GM23338 (cell line): ENCODE data around the gene OTOP2. TPM values are rescaled to one million over a fixed set of nuclear protein-coding genes. Genes with fewer than 3 reads are reported as not detected.

Experiments
- ATAC-seq: fragments of 200-7000 bp; cut with Tn5 transposase; 3 replicates; pipeline ENCODE4 v1.9.1; 2020
- DNase-seq: peaks from one replicate; pipeline ENCODE4 v3.0.0-alpha.2; 2015; ENCODE audit warnings: low spot score
- H2AFZ ChIP-seq: fragments of 200-600 bp; sonication (generic); 2 replicates; pipeline ENCODE4 v1.8.0; 2016; ENCODE audit warnings: antibody characterized with exemption, mild to moderate bottlenecking, moderate library complexity
- H3F3A ChIP-seq: fragments of 200-600 bp; sonication (generic); replicated peaks from 2 replicates; pipeline ENCODE4 v1.8.0; 2017; ENCODE audit warnings: antibody characterized with exemption, mixed run types, low read depth
- H3K27ac ChIP-seq: fragments of 200-600 bp; sonication (generic); 2 replicates; pipeline ENCODE4 v1.6.1; 2016; ENCODE audit warnings: low read depth
- H3K27me3 ChIP-seq: fragments of 200-600 bp; sonication (generic); 2 replicates; pipeline ENCODE4 v1.8.0; 2016; ENCODE audit warnings: mild to moderate bottlenecking, mixed run types, moderate library complexity; ENCODE audit not compliant: insufficient read depth
- H3K36me3 ChIP-seq: fragments of 200-600 bp; sonication (generic); 2 replicates; pipeline ENCODE4 v1.8.0; 2016; ENCODE audit warnings: mild to moderate bottlenecking; ENCODE audit not compliant: insufficient read depth
- H3K4me1 ChIP-seq: fragments of 200-600 bp; sonication (generic); 2 replicates; pipeline ENCODE4 v1.8.0; 2016; ENCODE audit warnings: mild to moderate bottlenecking, moderate library complexity; ENCODE audit not compliant: insufficient read depth
- H3K4me2 ChIP-seq: fragments of 200-600 bp; sonication (generic); 2 replicates; pipeline ENCODE4 v1.7.1; 2017; ENCODE audit warnings: mixed run types
- H3K4me3 ChIP-seq: fragments of 200-600 bp; sonication (generic); 2 replicates; pipeline ENCODE4 v1.6.1; 2016; ENCODE audit warnings: mixed run types
- H3K79me2 ChIP-seq: fragments of 200-600 bp; sonication (generic); replicated peaks from 2 replicates; pipeline ENCODE4 v1.8.0; 2017; ENCODE audit warnings: mild to moderate bottlenecking; ENCODE audit not compliant: insufficient read depth
- H3K9me2 ChIP-seq: fragments of 200-600 bp; sonication (generic); 2 replicates; pipeline ENCODE4 v1.8.0; 2017; ENCODE audit not compliant: insufficient read depth
- H4K20me1 ChIP-seq: fragments of 200-600 bp; sonication (generic); replicated peaks from 2 replicates; pipeline ENCODE4 v1.8.0; 2017; ENCODE audit warnings: mild to moderate bottlenecking; ENCODE audit not compliant: insufficient read depth
- H3K27ac Mint-ChIP-seq: 2 replicates; pipeline ENCODE4 v1.8.0; 2020; ENCODE audit warnings: inconsistent platforms, mild to moderate bottlenecking, moderate library complexity, mixed read lengths
- H3K27me3 Mint-ChIP-seq: 3 replicates; pipeline ENCODE4 v1.8.0; 2022; ENCODE audit warnings: low read depth, mild to moderate bottlenecking, moderate library complexity, mixed read lengths, inconsistent platforms; ENCODE audit not compliant: insufficient read depth, poor library complexity
- H3K36me3 Mint-ChIP-seq: 3 replicates; pipeline ENCODE4 v1.8.0; 2021; ENCODE audit warnings: low read depth, mild to moderate bottlenecking, inconsistent platforms, moderate library complexity, mixed read lengths
- H3K4me1 Mint-ChIP-seq: 3 replicates; pipeline ENCODE4 v1.8.0; 2020; ENCODE audit warnings: mild to moderate bottlenecking, inconsistent platforms, mixed read lengths
- H3K4me3 Mint-ChIP-seq: 3 replicates; pipeline ENCODE4 v1.8.0; 2021; ENCODE audit warnings: moderate library complexity, mild to moderate bottlenecking, inconsistent platforms, mixed read lengths
- H3K9me3 Mint-ChIP-seq: 3 replicates; pipeline ENCODE4 v1.8.0; 2020; ENCODE audit warnings: moderate library complexity, mild to moderate bottlenecking, inconsistent platforms, mixed read lengths
- JUNB ChIP-seq: IDR thresholded peaks from one replicate; pipeline ENCODE4 v1.6.1; 2016; ENCODE audit warnings: antibody characterized with exemption; ENCODE audit not compliant: unreplicated experiment
- polyA plus RNA-seq: library from polyadenylated mRNA; unstranded; fragments of >200 nt; fragmentation: Nextera tagmentation; extraction: Ambion mirVana; gene quantifications from 2 replicates; pipeline ENCODE4 v1.2.1, GENCODE V29; 2016
- total RNA-seq: library from RNA; depleted of rRNA; stranded (reverse); fragments of >200 nt; shearing (Covaris generic); gene quantifications from 2 replicates; pipeline ENCODE4 v1.2.3, GENCODE V29; 2014
- TF ChIP-seq, protein P1 (sequence below), 2 experiments: fragments of 200-600 bp in 1 of 2; sonication (generic) in 1 of 2; conservative IDR thresholded peaks; 2 replicates each; pipeline versions ENCODE4 v1.5.1 to v1.6.1; 2016 to 2017; ENCODE audit warnings: antibody characterized with exemption in 2 of 2, low read depth in 2 of 2, mild to moderate bottlenecking in 2 of 2, moderate library complexity in 1 of 2

OTOP2 gene
- total and polyA plus RNA-seq, 2 experiments from 2014 or later = not detected

DNA sequence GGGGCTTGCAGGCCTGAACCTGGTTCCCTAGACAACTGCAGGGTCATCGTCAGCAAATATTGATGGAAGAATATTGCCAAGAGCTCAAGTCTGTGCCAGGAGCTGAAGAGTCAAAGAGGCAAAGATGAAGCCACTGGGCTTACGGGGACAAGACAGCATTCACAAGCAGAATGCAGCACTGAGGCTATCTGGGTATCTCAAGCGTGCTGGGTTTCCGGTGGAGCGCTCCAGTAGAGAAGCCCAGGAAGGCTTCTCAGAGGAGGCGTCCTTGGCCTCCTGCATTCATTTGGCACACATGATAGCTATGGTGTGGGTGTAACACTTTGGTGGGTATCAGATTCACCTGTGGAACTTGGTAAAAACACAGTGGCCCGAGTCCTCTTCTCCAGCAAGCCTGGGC is 33.5 kb upstream of the OTOP2 start:
- Histone ChIP-seq H3F3A (no peaks in the 10 kb centered on the region), H3K4me3 (no peak overlapping the region), H2AFZ (no peak overlapping the region), H3K79me2 (no peaks in the 10 kb centered on the region), H3K4me2 (no peak overlapping the region), H3K4me1 (0 out of 2 replicates have a peak, but pooled peaks cover 3% of the 10 kb centered on the region), H3K27me3 (peaks cover 46% of the 10 kb centered on the region), H3K9me2 (no peaks in the 10 kb centered on the region), H3K27ac (no peak overlapping the region), H4K20me1 (no peaks in the 10 kb centered on the region), H3K36me3 (no peaks in the 10 kb centered on the region)
- DNase-seq (no peak), ATAC-seq (no peak)
- Mint-ChIP-seq H3K36me3 (no peaks in the 10 kb centered on the region), H3K9me3 (no peaks in the 10 kb centered on the region), H3K27me3 (peaks cover 48% of the 10 kb centered on the region), H3K27ac (no peak overlapping the region), H3K4me3 (no peak overlapping the region), H3K4me1 (peaks cover 13% of the 10 kb centered on the region; the same call in 2 of the 3 replicates)
- TF ChIP-seq, protein P1, sequence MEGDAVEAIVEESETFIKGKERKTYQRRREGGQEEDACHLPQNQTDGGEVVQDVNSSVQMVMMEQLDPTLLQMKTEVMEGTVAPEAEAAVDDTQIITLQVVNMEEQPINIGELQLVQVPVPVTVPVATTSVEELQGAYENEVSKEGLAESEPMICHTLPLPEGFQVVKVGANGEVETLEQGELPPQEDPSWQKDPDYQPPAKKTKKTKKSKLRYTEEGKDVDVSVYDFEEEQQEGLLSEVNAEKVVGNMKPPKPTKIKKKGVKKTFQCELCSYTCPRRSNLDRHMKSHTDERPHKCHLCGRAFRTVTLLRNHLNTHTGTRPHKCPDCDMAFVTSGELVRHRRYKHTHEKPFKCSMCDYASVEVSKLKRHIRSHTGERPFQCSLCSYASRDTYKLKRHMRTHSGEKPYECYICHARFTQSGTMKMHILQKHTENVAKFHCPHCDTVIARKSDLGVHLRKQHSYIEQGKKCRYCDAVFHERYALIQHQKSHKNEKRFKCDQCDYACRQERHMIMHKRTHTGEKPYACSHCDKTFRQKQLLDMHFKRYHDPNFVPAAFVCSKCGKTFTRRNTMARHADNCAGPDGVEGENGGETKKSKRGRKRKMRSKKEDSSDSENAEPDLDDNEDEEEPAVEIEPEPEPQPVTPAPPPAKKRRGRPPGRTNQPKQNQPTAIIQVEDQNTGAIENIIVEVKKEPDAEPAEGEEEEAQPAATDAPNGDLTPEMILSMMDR (conservative IDR thresholded peaks at IDR 0.05; ENCODE audit: low read depth in 2 of 2) = no peak

DNA sequence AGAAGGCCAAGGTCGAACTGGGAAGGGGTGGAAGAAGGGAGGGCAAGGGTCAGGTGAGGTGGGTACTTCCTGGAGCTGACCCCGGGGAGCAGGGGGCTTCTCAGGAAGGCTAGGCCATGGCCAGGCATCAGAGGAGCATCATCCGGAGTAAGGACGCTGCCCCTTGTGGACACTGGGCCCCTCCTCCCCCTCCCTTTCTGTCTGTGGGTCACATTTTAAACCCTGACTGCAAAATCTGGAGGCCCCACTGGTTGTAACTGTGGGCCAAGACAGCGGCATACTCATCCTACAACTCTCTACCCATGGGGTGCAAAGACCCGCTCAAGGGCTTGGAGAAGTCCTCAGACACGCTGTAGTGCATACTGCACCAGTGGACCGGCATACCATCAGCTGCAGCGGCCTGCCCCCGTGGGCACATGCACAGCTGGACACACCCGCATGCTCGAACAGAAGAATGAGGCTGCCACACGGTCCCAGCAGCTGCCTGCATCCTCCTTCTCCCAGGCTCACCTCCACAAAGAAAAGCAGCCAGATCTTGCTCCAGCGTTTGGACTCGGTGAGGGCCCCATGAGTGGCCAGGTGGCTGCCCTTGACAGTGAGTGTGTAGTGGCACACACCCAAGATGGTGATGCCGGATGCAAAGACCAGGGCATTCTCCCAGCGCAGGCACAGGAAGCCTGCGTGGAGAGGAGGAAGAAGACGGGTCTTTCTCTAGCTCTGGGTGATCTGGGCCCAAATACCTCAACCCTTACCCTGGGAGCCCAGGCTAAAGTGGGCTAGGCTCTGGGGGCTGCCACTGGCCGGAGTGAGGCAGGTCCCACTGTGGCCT is 31.8 kb upstream of the OTOP2 start:
- Mint-ChIP-seq H3K36me3 (no peaks in the 10 kb centered on the region), H3K4me1 (peaks cover 13% of the 10 kb centered on the region; the same call in 2 of the 3 replicates), H3K4me3 (peak overlapping the region; percentile 65), H3K9me3 (no peaks in the 10 kb centered on the region), H3K27me3 (peaks cover 50% of the 10 kb centered on the region), H3K27ac (no peak overlapping the region)
- Histone ChIP-seq H3K9me2 (no peaks in the 10 kb centered on the region), H2AFZ (0 out of 2 replicates have a peak overlapping the region, but pooled peaks have one; percentile 10), H3K4me2 (peak overlapping the region; percentile 92; the same call in 1 of the 2 replicates), H3F3A (no peaks in the 10 kb centered on the region), H3K79me2 (no peaks in the 10 kb centered on the region), H3K27ac (no peak overlapping the region), H3K36me3 (no peaks in the 10 kb centered on the region), H3K4me1 (0 out of 2 replicates have a peak, but pooled peaks cover 3% of the 10 kb centered on the region), H3K4me3 (peak overlapping the region; percentile 76; the same call in 1 of the 2 replicates), H4K20me1 (no peaks in the 10 kb centered on the region), H3K27me3 (peaks cover 61% of the 10 kb centered on the region)
- TF ChIP-seq, protein P1 (conservative IDR thresholded peaks at IDR 0.05; ENCODE audit: low read depth in 2 of 2) = 0 out of 4 replicates have a peak, but pooled peaks have one; percentile 12 to 14
- TF ChIP-seq JUNB = no peak
- ATAC-seq (no peak; the same call in 2 of the 3 replicates), DNase-seq (no peak)
